CD1c-positive myeloid dendritic cell (primary cell): ENCODE data around the gene MRM2.

ENCODE experiments used
- DNase-seq: peaks from one replicate; pipeline ENCODE4 v3.0.0-alpha.2; 2016; ENCODE audit errors: extremely low spot score

The MRM2 gene

DNA sequence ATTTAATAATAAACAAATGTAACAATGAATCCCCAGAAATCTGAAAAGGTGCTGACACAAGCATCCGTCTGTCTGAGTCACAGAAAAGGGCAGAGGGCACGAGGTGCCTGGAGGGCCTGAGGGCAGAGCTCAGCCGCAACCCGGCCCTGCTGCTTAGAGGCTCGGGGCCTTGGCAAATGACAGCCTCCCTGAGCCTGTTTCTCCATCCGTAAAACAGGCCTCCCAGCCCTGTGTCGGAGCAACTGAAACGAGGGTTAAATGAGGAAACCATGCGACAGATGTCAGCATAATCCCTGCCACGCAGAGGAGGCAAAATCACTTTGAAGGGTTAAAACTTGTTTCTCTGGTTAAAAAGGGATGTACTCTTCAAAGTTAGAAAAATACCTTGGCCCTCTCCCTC lies 24.9 kb upstream of the MRM2 start:
- DNase-seq: no peak

DNA sequence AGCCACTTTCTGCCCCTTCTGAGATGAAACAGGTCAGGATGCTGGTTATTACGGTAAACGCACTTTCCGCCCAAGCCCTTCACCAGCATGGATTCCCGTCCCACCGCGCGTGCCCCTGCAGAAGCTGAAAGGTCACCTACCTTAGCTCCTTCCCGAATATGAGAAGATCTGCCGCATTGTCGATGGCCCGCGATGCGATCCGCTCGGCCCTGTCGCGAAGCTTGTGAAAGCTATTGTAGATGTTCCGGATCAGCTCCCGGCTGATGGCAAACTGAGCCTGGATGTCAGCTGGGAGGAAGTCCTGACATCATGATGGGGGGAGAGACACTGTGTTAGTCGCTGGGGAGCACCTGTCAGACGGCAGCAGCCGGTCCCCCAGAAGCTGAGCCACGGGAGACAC lies 22.2 kb upstream of the MRM2 start:
- DNase-seq: no peak

DNA sequence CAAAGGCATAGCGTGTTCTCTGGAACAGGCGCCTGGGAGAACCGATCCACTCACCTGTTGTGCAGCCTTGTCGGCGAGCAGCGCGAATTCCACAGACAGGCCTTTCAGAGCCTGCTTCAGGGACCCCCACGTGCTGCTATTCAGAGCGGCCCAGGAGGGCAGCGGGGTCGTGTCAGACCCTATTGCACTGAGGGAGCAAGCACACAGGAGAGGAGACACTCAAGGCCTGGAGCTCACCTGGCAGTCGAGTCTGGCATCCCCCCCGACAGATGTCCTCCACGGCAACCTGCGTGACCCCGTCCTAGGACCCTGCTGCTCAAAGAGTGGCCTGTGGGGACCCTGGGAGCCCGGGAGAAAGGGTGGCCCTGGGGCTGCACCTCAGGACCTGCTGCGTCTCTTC lies 21.2 kb upstream of the MRM2 start:
- no peak for DNase-seq

DNA sequence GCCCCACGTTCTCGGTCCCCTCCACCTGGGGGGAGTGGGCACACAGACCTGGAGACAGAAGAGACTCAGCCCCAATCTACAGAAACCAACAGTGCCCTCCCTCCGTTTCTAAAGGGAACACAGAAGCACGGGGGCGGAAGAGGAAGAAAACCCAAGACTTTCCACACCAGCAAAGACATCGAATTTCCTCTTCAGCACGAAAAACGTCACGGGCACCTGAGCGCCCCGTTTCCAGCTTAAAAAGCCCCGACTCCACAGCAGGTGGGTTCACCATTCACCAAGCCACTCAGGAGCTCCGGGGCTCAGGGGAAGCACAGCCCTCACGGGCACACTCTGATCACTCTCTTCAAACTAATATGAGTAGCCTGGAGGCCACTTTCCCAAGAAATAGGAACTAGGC lies 19.6 kb upstream of the MRM2 start:
- peak; percentile 88 for DNase-seq

DNA sequence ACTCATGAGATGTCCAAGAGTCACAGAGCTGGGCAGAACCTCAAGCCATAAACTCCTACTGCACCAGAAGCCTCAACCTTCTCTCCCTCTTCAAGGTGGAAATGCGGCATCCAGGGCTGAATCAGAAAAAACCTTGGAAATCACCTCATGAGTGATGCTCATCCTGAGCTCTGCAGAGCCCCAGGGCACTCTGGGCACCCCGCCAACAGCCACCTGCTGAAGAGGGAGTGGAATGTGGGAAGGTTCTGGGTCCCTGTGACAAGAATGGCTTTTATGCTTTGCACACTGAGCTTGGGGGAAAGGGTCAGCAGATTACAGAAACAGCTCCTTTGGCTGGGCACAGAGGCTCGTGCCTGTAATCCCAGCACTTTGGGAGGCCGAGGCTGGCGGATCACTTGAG lies 18.8 kb upstream of the MRM2 start:
- DNase-seq: no peak

DNA sequence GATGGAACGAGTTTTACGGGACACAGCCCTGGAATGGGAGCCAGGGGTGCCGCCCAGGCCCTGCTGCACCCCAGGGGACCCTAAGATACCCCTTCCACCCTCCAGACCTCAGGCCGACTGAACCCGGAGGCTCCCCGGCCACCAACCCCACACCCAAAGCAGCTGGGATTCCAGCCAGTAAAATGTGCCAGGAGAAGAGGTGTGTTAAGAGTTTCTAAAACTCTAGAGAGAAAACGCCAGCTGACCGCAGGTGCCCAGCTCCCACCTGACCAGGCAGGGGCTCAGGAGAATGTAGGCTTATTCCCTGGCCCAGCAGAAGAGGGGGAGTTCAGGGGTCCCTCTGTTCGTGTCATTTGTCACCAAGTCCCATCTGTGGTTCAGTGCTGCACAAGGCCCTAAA lies 17.5 kb upstream of the MRM2 start:
- DNase-seq: no peak

DNA sequence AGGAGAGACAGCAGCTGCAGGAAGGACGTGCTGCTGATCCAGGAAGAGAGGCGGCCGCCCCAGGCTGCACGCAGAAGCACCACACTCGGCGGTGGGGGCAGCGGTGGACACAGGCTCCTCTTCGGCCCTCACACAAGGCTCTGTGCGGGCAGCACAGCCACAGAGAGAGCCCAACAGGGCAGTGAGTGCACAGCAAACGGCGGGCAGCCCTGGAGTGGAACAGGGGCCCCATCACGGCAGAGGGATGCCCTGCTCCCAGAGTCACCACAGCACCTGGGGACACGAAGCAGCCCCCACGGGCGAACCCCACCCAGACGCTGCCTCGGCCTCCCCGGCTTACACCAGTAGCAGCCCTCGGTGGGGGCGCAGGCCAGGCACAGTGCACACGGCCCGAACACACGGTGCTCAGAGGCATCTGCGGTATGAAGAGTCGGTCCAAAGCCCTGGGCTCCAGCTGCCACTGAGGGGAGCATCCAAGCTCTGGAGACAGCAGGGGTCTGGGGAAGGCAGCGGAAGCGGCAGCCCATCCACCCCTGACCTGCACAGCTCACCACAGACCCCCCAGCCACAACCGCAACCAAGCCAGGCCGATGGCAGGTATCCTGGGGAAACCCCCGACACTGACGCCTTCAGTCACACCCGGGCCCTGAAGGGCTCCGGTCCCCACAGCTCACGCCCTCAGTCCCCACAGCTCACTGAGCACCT lies 16.8 kb upstream of the MRM2 start:
- DNase-seq: no peak

DNA sequence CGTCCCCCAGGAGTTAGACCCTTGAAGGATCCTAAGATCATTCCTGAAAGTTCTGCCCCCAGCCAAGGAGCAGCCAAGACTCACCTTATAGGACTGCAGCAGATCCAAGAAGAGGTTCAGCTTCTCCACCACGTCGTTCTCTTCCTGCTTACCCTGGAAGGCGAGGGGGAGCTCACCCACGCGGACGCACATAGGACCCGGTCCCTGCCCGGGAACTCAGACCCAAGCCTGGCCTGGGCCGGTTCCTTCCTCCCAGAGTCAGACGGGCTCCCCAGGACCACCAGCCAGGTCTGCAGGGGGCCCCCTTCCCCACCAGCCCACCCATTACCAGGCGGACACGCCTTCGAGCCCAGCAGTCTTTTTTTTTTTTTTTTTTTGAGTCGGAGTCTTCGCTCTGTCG lies 15.6 kb upstream of the MRM2 start:
- DNase-seq: no peak

DNA sequence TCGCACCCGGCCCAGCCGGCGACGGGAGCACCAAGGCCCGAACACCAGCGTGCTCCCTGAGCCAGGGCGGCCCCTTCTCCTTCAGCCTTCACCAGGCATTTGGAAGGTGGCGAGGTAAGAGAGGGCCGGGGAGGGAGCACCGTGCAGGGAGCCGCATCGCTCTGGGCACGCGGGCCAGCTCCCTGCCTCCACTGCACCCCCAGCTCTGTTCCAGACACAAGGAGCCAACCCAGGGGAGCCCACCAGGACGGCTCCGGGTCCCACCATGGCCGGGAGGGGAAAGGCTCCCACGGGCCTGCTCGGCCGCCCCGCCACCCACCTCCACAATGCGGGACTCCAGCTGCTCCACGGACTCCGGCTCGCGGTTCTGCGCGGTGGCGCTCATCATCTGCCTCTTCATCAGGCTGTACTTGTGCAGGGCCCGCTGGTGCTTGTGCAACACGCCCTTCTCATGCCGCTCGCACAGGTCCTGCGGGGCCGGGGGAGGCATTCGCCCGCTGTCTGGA lies 15.1 kb upstream of the MRM2 start:
- DNase-seq: no peak

DNA sequence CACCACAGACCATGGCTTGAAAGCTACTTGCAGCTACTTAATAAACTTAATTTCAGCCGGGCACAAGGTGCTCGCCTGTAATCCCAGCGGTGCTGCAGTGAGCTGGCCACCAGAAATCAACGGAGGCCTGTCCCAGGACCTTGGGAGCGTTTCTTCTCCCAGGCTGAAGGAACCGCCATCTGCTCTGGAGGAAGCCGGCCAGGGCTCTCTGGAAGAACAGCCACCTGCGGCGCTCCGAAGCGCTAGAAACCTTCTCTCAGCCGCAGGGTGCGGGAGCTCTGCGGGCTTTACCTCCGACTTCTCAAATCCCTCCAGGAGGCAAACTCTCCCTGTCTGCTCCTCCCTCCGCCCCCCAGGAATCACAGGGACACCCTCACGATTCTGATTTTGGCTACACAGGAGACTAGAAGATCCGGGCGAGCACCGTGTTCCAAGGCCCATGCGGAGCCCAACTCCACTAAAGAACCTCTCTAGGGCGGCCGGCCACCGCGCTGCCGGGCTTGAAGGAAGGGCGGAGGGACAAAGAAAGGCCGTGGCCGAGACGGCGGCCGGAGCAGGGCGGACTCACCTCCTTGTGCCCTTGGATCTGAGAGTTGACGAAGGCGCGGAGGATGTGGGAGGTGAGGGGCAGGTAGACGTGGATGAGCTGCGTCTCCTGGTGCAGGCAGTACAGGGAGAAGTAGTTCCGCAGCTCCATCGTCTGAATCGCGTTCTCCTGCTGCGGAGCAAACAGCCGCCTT lies 14.5 kb upstream of the MRM2 start:
- no peak for DNase-seq

DNA sequence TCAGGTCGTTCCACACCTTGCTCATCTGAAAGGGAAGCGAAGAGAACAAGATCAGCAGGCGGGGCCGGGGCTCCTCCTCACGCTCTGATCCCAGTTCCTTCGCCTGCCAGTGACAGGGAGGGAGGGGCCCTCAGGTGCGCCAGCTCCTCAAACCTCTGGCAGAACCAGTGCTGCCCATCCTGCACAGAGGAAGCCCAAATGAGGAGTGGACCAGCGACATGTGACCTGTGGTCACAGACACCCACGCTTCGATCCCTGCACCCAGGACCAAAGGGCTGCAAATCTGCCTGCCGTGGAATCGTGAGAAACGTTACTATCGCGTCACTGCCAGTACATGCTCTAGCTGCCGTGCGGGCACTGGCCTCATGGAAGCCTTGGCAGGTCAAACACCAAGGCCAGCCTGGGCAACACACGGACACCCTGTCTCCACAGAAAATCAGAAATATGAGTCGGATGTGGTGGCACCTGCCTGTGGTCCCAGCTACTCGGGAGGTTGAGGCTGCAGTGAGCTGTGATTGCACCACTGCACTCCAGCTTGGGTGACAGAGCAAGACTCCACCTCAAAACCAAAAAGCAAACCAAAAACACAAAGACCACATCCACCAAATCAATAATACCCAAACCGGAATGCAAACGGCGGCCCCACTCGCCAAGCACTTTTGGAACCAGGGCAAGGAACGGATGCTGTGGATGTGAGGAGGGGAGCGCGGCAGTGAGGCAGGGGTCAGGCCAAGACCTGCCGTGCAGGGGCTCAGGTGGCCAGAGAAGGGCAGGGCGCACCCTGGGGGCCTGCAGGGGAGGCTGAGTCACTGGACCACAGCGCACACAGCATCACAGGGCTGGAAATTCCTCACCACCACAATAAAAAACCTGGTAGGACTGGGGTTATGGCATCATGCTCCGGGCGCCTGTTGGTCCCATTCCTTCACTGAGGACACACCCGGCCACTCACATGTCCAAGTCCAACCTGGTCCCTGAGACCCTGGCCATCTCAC lies 13.4 kb upstream of the MRM2 start:
- no peak for DNase-seq

DNA sequence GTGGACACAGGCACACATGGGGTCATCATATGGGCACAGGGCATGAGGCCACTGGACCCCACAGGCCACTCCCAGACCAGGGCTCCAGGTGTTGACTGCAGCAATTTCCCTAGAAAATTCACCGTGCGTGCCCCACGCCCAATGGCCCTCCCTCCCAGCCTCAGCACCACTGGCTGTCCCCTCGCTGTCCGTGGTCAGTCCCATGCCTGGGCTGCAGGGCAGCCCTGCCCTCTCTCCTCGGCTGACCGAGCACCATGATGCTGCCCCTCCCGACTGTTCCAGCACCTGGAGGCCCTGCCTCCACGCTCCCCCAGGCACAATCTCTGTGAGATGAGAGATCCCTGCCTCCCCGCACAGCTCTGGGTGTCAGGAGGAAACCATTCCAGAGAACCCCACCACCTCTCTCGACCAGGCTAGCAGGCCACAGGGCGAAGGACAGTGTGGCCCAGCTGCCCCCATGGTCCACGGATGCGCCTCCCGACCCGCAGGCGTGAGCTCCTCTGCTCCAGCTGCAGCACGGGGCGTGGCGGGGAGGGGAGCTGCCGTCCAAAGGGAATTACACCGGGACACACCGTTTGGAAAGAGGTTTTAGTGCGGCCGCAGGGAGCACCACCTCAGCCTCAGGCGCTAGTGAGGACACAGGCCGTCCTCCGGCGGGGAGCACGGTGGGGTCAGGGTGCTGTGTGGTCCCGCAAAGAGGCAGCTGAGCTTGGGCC lies 12.6 kb upstream of the MRM2 start:
- DNase-seq: no peak

DNA sequence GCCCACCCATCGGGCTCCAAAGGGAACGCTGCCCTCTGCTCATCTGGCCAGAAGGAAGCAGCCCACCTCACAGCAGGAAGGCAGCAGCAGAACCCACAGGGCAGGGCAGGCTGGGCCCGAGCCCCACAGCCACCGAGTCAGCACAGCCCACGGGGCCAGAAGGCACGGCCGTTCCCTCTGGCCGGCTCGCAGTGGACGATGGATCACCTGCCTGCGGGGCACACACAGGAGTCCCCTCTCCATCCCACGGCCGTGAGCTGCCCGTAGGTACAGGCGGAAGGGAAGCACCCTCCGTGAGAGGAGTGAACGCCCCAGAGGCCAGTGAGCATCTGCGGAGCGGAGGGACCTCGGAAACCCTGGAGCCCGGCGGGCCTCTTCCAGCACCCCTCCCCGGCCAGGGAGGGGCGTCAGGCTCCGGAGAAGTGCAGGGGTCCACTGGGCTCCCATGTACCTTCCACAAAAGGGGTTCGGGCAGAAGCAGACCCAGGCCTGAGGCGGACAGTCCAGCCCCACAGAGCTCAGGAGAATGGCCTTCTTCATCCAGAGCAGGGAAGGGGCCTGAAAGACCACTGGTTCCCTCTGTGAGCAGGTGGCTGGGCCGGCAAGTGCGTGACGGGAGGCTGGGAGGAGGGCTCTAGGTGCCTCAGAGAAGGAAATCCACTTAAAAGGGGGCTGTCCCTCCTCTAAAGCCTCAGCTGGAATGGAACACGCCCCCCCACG lies 11.7 kb upstream of the MRM2 start:
- no peak for DNase-seq

DNA sequence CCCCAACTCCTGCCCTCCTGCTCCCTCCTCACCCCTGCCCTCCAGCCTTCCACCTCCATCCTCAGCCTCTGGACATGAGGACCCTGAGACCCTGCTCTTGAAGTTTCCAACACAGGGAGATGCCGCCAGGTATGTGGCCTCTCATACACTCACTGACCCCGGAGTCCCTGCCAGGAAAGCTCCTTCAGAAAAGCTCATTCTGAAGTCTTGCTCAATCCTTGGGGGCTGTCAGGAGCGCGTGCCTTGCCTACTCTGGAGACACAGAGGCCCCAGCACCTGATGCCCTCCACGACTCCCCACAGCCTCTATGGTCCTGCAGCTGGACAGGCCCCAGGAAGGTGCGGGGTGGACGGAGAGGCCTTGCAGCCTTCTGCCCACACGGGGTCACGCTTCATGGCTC lies 11.0 kb upstream of the MRM2 start:
- DNase-seq: no peak

DNA sequence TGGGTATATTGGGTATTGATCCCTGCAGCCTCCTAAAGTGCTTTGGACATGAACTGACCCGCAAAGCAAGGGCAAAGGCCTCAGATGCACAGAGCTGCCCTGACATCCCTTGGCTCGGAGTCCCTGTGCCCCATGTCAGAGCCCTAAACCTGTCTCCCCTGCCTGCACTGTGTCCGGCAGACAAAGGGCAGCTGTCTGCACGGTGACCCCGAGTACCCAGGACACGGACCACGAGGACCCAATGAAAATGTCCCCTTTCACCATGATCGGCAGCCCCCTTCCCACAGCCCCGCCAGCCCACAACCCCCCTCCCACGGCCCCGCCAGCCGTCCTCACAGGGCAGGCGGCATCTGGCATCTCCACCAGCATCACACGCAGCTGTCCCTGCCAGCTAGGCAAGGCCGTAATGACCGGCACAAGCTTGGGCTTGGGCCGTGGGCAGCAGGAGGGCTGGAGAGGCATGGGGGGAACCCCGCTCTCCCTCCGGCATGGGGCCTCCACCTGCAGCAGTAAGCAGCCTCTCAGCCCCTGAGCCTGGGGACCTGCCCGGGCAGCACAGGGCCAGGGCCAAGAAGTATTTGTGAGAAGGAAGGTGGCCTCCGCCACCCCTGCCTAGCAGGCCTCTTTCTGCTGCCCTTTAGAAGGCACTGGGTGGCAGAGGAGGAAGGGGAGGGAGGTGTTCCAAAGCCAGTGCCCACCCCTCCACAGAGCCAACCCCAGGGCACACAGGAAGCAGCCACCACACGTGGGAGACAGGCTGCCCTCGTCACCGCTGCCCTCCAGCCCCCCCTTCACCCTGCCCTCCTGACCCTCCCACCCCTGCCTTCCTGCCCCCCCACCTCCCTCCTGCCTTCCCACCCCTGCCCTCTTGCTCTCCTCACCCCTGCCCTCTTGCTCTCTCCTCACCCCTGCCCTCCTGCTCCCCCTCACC lies 10.1 kb upstream of the MRM2 start:
- DNase-seq: peak; percentile 62

DNA sequence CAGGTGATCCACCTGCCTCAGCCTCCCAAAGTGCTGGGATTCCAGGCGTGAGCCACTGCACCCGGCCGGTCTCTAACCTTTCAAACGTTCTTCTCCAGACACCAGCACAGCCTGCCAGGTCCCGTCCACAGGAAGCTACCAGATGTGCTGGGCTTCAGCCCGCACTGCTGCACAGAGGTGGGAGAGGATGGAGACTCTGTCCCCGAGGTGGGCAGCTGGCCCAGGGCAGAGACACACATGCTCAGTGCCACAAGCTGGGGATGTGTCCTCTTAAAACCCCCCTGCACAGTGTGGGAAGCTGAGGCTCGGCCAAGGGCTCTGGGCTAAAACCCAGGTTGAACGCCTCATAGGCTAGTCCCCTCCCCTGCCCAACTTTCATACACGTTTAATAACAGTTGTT lies 9.4 kb upstream of the MRM2 start:
- no peak for DNase-seq

DNA sequence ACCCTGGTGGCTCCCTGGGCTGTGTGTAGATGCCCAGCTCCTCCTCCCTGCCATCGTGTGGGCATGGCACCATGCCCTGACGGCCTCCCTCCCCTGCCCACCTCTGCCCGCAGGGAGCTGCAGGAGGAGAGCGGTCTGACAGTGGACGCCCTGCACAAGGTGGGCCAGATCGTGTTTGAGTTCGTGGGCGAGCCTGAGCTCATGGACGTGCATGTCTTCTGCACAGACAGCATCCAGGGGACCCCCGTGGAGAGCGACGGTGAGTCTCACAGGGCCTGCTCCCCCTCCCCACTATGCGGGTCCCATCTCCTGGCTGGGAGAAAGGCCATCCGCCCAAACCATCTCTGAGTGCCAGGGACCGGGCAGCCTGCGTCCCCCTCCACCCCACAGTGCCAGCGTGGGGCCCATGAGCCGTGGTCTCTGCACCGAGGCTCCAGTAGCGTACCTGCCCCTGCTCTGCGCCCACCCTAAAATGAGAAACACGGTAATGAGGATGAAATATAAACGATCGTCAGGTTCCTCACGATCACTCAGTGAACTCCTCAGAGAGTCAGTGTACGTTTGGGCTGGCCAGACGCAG lies 7.8 kb upstream of the MRM2 start:
- no peak for DNase-seq

DNA sequence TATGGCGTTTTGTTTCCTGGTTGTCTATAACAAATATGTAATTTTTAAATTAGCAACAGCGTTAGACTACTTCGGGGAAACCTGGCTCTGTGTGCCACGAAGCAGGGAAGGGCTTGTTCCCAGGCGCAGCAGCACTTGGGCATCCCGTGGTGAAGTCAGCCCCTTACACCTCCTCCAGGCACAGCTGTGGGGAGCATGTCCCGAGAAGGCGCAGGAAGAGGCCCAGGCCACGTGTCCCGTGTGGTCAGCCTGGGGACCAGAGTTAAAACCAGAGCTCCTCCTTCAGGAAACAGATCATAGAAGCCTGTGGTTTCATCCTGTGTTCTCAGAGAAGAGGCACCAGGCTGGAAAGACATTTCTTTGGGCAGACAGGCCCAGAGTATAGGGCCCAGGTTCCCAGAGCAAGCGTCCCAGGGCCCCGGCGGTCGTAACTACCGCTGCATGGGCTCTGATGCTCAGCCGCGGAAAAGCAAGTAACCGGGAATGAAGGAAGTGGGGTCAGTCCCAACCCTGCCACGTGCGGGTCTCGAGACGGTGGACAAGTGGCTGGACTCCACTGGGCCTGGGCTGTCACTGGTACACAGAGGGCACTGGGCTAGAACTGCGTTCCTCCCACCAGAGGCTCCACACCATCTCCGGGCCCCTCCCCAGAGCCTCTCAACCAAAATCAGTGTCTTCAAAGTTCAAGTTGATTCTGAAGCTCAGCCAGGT lies 7.1 kb upstream of the MRM2 start:
- peak; percentile 68 for DNase-seq
